ENCODE results near the gene TBC1D10B.

DNA sequence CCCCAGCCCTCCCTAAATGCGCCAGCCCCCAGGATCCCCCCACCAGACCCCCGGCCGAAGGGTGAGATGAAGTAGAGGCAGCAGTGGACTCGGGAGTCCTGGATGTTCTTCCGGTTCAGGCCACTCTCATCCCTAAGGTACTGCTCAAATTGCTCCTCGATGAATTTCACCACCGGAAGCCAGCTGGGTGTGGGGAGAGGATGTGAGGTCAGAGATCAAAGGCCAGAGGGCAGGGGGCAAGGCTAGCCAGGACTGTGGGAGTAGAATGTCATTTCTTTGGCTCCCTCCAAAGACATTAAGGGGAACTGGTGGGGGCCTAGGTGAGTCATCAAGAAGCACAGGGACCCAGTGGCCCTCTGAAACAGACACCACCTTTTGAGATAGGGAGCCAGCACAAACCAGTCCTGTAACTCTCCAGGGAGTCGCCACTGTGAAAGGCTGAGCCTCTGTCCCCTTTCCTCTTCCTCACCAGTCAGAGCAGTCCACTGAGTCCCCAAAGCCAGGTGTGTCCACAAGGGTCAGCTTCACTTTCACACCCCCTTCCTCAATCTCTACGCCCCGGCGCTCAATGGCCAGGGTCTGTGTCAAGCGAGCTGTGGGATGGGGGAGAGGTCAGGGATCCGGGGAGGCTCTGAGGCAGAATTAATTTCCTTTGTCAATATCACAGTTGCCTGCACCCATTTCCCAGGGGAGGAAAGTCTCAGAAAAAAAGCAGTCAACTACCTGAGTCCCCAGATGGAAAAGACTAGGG, 11.2 kb upstream of the TBC1D10B start:
- TF ChIP-seq CREB1 (IDR thresholded peaks at IDR 0.05): no peak
- TF ChIP-seq, protein P1, sequence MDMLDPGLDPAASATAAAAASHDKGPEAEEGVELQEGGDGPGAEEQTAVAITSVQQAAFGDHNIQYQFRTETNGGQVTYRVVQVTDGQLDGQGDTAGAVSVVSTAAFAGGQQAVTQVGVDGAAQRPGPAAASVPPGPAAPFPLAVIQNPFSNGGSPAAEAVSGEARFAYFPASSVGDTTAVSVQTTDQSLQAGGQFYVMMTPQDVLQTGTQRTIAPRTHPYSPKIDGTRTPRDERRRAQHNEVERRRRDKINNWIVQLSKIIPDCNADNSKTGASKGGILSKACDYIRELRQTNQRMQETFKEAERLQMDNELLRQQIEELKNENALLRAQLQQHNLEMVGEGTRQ (IDR thresholded peaks at IDR 0.05; ENCODE audit: low read length): no peak
- no peak for TF ChIP-seq HDAC2 (IDR thresholded peaks at IDR 0.05; ENCODE audit: borderline replicate concordance in 1 of 2, low read depth in 2 of 2, low read length in 2 of 2)
- TF ChIP-seq, protein P2, sequence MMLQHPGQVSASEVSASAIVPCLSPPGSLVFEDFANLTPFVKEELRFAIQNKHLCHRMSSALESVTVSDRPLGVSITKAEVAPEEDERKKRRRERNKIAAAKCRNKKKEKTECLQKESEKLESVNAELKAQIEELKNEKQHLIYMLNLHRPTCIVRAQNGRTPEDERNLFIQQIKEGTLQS (IDR thresholded peaks at IDR 0.05; ENCODE audit: insufficient read depth, low read depth, low read length): no peak
- TF ChIP-seq EZH2 (IDR thresholded peaks at IDR 0.05; ENCODE audit: low read depth, low read length, severe bottlenecking): no peak
- no peak for TF ChIP-seq GABPA (IDR thresholded peaks at IDR 0.05; ENCODE audit: borderline replicate concordance, insufficient read depth, low read length)
- TF ChIP-seq EP300 (IDR thresholded peaks at IDR 0.05; ENCODE audit: borderline replicate concordance in 1 of 2, low read depth in 2 of 2, low read length in 2 of 2): no peak
- TF ChIP-seq, protein P3, sequence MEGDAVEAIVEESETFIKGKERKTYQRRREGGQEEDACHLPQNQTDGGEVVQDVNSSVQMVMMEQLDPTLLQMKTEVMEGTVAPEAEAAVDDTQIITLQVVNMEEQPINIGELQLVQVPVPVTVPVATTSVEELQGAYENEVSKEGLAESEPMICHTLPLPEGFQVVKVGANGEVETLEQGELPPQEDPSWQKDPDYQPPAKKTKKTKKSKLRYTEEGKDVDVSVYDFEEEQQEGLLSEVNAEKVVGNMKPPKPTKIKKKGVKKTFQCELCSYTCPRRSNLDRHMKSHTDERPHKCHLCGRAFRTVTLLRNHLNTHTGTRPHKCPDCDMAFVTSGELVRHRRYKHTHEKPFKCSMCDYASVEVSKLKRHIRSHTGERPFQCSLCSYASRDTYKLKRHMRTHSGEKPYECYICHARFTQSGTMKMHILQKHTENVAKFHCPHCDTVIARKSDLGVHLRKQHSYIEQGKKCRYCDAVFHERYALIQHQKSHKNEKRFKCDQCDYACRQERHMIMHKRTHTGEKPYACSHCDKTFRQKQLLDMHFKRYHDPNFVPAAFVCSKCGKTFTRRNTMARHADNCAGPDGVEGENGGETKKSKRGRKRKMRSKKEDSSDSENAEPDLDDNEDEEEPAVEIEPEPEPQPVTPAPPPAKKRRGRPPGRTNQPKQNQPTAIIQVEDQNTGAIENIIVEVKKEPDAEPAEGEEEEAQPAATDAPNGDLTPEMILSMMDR (IDR thresholded peaks at IDR 0.05; ENCODE audit: control extremely low read depth in 1 of 3, insufficient read depth in 1 of 3, low read depth in 1 of 3, low read length in 3 of 3): no peak
- TF ChIP-seq, protein P4, sequence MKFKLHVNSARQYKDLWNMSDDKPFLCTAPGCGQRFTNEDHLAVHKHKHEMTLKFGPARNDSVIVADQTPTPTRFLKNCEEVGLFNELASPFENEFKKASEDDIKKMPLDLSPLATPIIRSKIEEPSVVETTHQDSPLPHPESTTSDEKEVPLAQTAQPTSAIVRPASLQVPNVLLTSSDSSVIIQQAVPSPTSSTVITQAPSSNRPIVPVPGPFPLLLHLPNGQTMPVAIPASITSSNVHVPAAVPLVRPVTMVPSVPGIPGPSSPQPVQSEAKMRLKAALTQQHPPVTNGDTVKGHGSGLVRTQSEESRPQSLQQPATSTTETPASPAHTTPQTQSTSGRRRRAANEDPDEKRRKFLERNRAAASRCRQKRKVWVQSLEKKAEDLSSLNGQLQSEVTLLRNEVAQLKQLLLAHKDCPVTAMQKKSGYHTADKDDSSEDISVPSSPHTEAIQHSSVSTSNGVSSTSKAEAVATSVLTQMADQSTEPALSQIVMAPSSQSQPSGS (IDR thresholded peaks at IDR 0.05; ENCODE audit: low read length): no peak
